Smooth muscle cell (in vitro differentiated cells): ENCODE data around the gene MINAR2. TPM values are rescaled to one million over a fixed set of nuclear protein-coding genes. Genes with fewer than 3 reads are reported as not detected.

Experiments
- DNase-seq: peaks from one replicate; lab custom pipeline; 2025; ENCODE audit not compliant: unreplicated experiment; lab: John Stamatoyannopoulos, UW
- H2AFZ ChIP-seq: fragments of 200-600 bp; sonication (generic); 2 replicates; pipeline ENCODE4 v1.6.0; 2016; ENCODE audit warnings: antibody characterized with exemption, low read depth, mild to moderate bottlenecking
- H3F3A ChIP-seq: fragments of 200-600 bp; sonication (generic); 2 replicates; pipeline ENCODE4 v1.6.0; 2017; ENCODE audit warnings: antibody characterized with exemption, low read depth
- H3K27ac ChIP-seq: fragments of 200-600 bp; sonication (generic); 2 replicates; pipeline ENCODE4 v1.5.1; 2016; ENCODE audit warnings: low read depth, mild to moderate bottlenecking
- H3K27me3 ChIP-seq: fragments of 200-600 bp; sonication (generic); 2 replicates; pipeline ENCODE4 v1.6.1; 2016; ENCODE audit warnings: low read depth, mild to moderate bottlenecking
- H3K36me3 ChIP-seq: fragments of 200-600 bp; sonication (generic); 2 replicates; pipeline ENCODE4 v1.5.1; 2016; ENCODE audit warnings: low read depth
- H3K4me1 ChIP-seq: fragments of 200-600 bp; sonication (generic); 2 replicates; pipeline ENCODE4 v1.5.1; 2016; ENCODE audit warnings: low read depth
- H3K4me2 ChIP-seq: fragments of 200-600 bp; sonication (generic); 2 replicates; pipeline ENCODE4 v1.6.0; 2016; ENCODE audit warnings: mild to moderate bottlenecking
- H3K4me3 ChIP-seq: fragments of 200-600 bp; sonication (generic); 2 replicates; pipeline ENCODE4 v1.5.1; 2016; ENCODE audit warnings: mild to moderate bottlenecking
- H3K79me2 ChIP-seq: fragments of 200-600 bp; sonication (generic); 2 replicates; pipeline ENCODE4 v1.6.0; 2016; ENCODE audit warnings: low read depth, mild to moderate bottlenecking
- H3K9ac ChIP-seq: fragments of 200-600 bp; sonication (generic); 2 replicates; pipeline ENCODE4 v1.6.0; 2016; ENCODE audit warnings: low read depth
- H3K9me3 ChIP-seq: fragments of 200-600 bp; sonication (generic); replicated peaks from 2 replicates; pipeline ENCODE4 v1.5.1; 2016; ENCODE audit warnings: low read depth
- H4K20me1 ChIP-seq: fragments of 200-600 bp; sonication (generic); 2 replicates; pipeline ENCODE4 v1.6.0; 2016; ENCODE audit warnings: low read depth
- WGBS: methylation state at CpG from one replicate; pipeline ENCODE4 v1.1.7; 2016; ENCODE audit warnings: low lambda C conversion rate; 5-methylcytosine and 5-hydroxymethylcytosine counted together
- polyA plus RNA-seq: library from polyadenylated mRNA; unstranded; fragments of >200 nt; fragmentation: Nextera tagmentation; extraction: Ambion mirVana; gene quantifications from 2 replicates; pipeline ENCODE4 v1.2.1, GENCODE V29; 2016
- total RNA-seq: library from RNA; depleted of rRNA; stranded (reverse); fragments of >200 nt; gene quantifications from 2 replicates; pipeline ENCODE4 v1.2.3, GENCODE V29; 2014
- TF ChIP-seq, protein P1 (sequence below): fragments of 200-600 bp; sonication (generic); IDR thresholded peaks from 2 replicates; pipeline ENCODE4 v1.5.1; 2017; ENCODE audit warnings: borderline replicate concordance, mild to moderate bottlenecking, antibody characterized with exemption; ENCODE audit not compliant: insufficient read depth, poor library complexity, severe bottlenecking

MINAR2 gene, protein sequence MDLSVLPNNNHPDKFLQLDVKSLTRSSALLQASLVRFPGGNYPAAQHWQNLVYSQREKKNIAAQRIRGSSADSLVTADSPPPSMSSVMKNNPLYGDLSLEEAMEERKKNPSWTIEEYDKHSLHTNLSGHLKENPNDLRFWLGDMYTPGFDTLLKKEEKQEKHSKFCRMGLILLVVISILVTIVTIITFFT
- total RNA-seq (not detected in 2 replicates), polyA plus RNA-seq (not detected in 2 replicates)

GRCh38 chr5:129747572-129748407 is at the start of gene MINAR2:
MINAR2 (plus strand) TSS chr5:129748094; CDS start chr5:129748191, 97 bp downstream.
- peaks cover 3% of the 10 kb centered on the region for H3F3A ChIP-seq
- no peak within 1 kb of the TSS for H3K4me2 ChIP-seq
- DNase-seq, result no peak
- no peaks in the 10 kb centered on the region for H3K9me3 ChIP-seq
- no peak within 1 kb of the TSS for H3K9ac ChIP-seq
- H3K36me3 ChIP-seq, result no peaks in the 10 kb centered on the region
- H3K79me2 ChIP-seq, result no peaks in the 10 kb centered on the region
- H2AFZ ChIP-seq, result peak within 1 kb of the TSS; percentile 53
- TF ChIP-seq, protein P1, sequence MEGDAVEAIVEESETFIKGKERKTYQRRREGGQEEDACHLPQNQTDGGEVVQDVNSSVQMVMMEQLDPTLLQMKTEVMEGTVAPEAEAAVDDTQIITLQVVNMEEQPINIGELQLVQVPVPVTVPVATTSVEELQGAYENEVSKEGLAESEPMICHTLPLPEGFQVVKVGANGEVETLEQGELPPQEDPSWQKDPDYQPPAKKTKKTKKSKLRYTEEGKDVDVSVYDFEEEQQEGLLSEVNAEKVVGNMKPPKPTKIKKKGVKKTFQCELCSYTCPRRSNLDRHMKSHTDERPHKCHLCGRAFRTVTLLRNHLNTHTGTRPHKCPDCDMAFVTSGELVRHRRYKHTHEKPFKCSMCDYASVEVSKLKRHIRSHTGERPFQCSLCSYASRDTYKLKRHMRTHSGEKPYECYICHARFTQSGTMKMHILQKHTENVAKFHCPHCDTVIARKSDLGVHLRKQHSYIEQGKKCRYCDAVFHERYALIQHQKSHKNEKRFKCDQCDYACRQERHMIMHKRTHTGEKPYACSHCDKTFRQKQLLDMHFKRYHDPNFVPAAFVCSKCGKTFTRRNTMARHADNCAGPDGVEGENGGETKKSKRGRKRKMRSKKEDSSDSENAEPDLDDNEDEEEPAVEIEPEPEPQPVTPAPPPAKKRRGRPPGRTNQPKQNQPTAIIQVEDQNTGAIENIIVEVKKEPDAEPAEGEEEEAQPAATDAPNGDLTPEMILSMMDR, result no peak
- H4K20me1 ChIP-seq, result no peaks in the 10 kb centered on the region
- no peak within 1 kb of the TSS for H3K4me3 ChIP-seq
- H3K27ac ChIP-seq, result no peak within 1 kb of the TSS
- 88% methylated on average over 13 of the region's 13 CpGs for WGBS
- H3K27me3 ChIP-seq, result no peaks in the 10 kb centered on the region
- H3K4me1 ChIP-seq, result peaks cover 21% of the 10 kb centered on the region

DNA sequence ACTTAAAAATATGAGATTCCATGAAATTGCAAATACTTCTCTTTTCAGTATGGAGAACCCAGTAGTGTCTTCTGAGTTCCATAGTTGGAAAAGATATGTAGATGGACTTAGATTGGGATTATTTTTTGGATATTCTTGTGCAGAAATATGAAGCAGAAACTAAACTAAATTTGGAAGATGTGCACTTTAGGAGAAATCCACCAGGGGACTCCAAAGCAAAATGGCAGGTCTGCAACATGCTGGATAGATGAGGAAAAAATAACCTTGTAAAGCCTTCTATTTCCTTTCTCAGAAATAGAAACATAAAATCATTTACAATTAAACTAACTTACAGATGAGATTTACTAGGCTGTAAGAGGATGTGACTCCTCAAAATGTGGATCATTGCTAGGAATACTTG is 49.2 kb upstream of the MINAR2 start:
- Histone ChIP-seq H3K9ac (no peak overlapping the region), H3K9me3 (no peaks in the 10 kb centered on the region), H3K36me3 (no peaks in the 10 kb centered on the region), H3K4me3 (no peak overlapping the region), H3K4me2 (no peak overlapping the region), H3K4me1 (no peaks in the 10 kb centered on the region), H4K20me1 (no peaks in the 10 kb centered on the region), H3K27ac (no peak overlapping the region), H2AFZ (no peak overlapping the region), H3F3A (no peaks in the 10 kb centered on the region), H3K79me2 (no peaks in the 10 kb centered on the region), H3K27me3 (no peaks in the 10 kb centered on the region)
- TF ChIP-seq, protein P1, result no peak
- DNase-seq, result no peak

GRCh38 chr5:129716235-129716634 is 31.7 kb upstream of the MINAR2 start:
- no peak for DNase-seq
- Histone ChIP-seq H3K27me3 (no peaks in the 10 kb centered on the region), H3K4me3 (no peak overlapping the region), H3K4me1 (no peaks in the 10 kb centered on the region), H3K4me2 (no peak overlapping the region), H3K9me3 (no peaks in the 10 kb centered on the region), H3K9ac (no peak overlapping the region), H4K20me1 (no peaks in the 10 kb centered on the region), H3K79me2 (no peaks in the 10 kb centered on the region), H3K36me3 (no peaks in the 10 kb centered on the region), H3K27ac (no peak overlapping the region), H2AFZ (no peak overlapping the region), H3F3A (no peaks in the 10 kb centered on the region)
- 91% methylated on average over 1 of the region's 1 CpG for WGBS
- TF ChIP-seq, protein P1, result no peak
